H1 (cell line): ENCODE measurements around the gene ECE2. TPM values are rescaled to one million over a fixed set of nuclear protein-coding genes. Genes with fewer than 3 reads are reported as not detected.

Source experiments
- CTCF ChIA-PET: fragments of 300-600 bp; sonication (Branson Sonifier 250); formaldehyde crosslinking; loops from one replicate; lab custom pipeline; 2021; ENCODE audit not compliant: partially characterized antibody; lab: Charles Lee
- POLR2A ChIA-PET: fragments of 300-600 bp; sonication (Branson Sonifier 250); formaldehyde crosslinking; loops from one replicate; lab custom pipeline; 2021; ENCODE audit warnings: inconsistent platforms; ENCODE audit not compliant: partially characterized antibody; lab: Charles Lee
- DNase-seq, 2 experiments: peaks; one replicate each; pipeline versions ENCODE4 v3.0.0 to v3.0.0-alpha.2; 2010 to 2022; ENCODE audit warnings: low spot score in 2 of 2, low read depth in 1 of 2, mixed read lengths in 1 of 2
- FAIRE-seq: peaks from 2 replicates; lab custom pipeline; 2011; peaks lifted over from hg19 to GRCh38; lab: Jason Lieb, UNC
- H2AFZ ChIP-seq: 2 replicates; pipeline ENCODE4 v1.8.1; 2012; ENCODE audit warnings: low read length, inconsistent platforms
- H2AK5ac ChIP-seq: 2 replicates; pipeline ENCODE4 v1.6.1; 2013; ENCODE audit warnings: low read depth, low read length
- H2BK120ac ChIP-seq: replicated peaks from 2 replicates; pipeline ENCODE3; 2013; ENCODE audit warnings: low read depth, low read length, inconsistent platforms
- H2BK12ac ChIP-seq: 2 replicates; pipeline ENCODE4 v1.6.1; 2013; ENCODE audit warnings: low read depth, low read length
- H2BK15ac ChIP-seq: 2 replicates; pipeline ENCODE4 v1.6.1; 2013; ENCODE audit warnings: low read length
- H2BK20ac ChIP-seq: 2 replicates; pipeline ENCODE4 v1.6.1; 2013; ENCODE audit warnings: low read length
- H2BK5ac ChIP-seq: 2 replicates; pipeline ENCODE4 v1.6.1; 2013; ENCODE audit warnings: low read depth, low read length
- H3K14ac ChIP-seq: 2 replicates; pipeline ENCODE4 v1.6.1; 2013; ENCODE audit warnings: inconsistent platforms; ENCODE audit not compliant: insufficient read length
- H3K18ac ChIP-seq: 2 replicates; pipeline ENCODE4 v1.6.1; 2013; ENCODE audit warnings: low read length; ENCODE audit errors: extremely low read depth
- H3K23ac ChIP-seq: 2 replicates; pipeline ENCODE4 v1.6.1; 2013; ENCODE audit warnings: inconsistent platforms; ENCODE audit not compliant: insufficient read length
- H3K23me2 ChIP-seq: 2 replicates; pipeline ENCODE4 v1.6.1; 2013; ENCODE audit warnings: low read depth, low read length
- H3K27ac ChIP-seq: 2 replicates; pipeline ENCODE4 v1.6.1; 2011; ENCODE audit warnings: low read depth, low read length, inconsistent platforms
- H3K27me3 ChIP-seq, 4 experiments: replicated peaks in 1 of 4; 1 replicate in 1 of 4; 2 replicates in 3 of 4; pipeline versions ENCODE4 v1.6.1 to v1.8.1; 2011 to 2013; ENCODE audit warnings: low read length in 3 of 4, mild to moderate bottlenecking in 3 of 4, inconsistent platforms in 2 of 4, mixed read lengths in 2 of 4, moderate library complexity in 1 of 4; ENCODE audit not compliant: control insufficient read depth in 3 of 4, insufficient read depth in 3 of 4; ENCODE audit errors: extremely low read depth in 1 of 4
- H3K36me3 ChIP-seq, 4 experiments: 2 replicates each; pipeline versions ENCODE4 v1.6.1 to v1.8.1; 2011 to 2013; ENCODE audit warnings: mild to moderate bottlenecking in 4 of 4, low read length in 3 of 4, moderate library complexity in 2 of 4, control low read depth in 1 of 4, inconsistent platforms in 1 of 4; ENCODE audit not compliant: insufficient read depth in 4 of 4, control insufficient read depth in 2 of 4
- H3K4ac ChIP-seq: replicated peaks from 2 replicates; pipeline ENCODE3; 2013; ENCODE audit warnings: low read length, low read depth, mixed read lengths, inconsistent platforms; ENCODE audit not compliant: insufficient read length
- H3K4me1 ChIP-seq, 4 experiments: replicated peaks in 1 of 4; 1 replicate in 1 of 4; 2 replicates in 3 of 4; pipeline versions ENCODE4 v1.6.1 to v1.8.1; 2011 to 2013; ENCODE audit warnings: low read length in 3 of 4, inconsistent platforms in 2 of 4, mixed read lengths in 1 of 4; ENCODE audit not compliant: insufficient read depth in 4 of 4, control insufficient read depth in 3 of 4
- H3K4me2 ChIP-seq, 2 experiments: 2 replicates each; pipeline versions ENCODE4 v1.6.1 to v1.8.1; 2011 to 2013; ENCODE audit warnings: low read depth in 2 of 2, low read length in 2 of 2, control low read depth in 1 of 2, inconsistent platforms in 1 of 2, mild to moderate bottlenecking in 1 of 2; ENCODE audit not compliant: insufficient read depth in 1 of 2
- H3K4me3 ChIP-seq, 4 experiments: fragments of 200-600, 300-600 bp in 1 of 4; sonication (generic), shearing (Covaris generic), sonication (Bioruptor Twin) in 1 of 4; 2 replicates each; pipeline versions ENCODE4 v1.5.1 to v1.8.1; 2011 to 2016; ENCODE audit warnings: low read length in 4 of 4, low read depth in 3 of 4, control low read depth in 2 of 4, inconsistent platforms in 2 of 4, mild to moderate bottlenecking in 2 of 4, mixed read lengths in 1 of 4, moderate library complexity in 1 of 4; ENCODE audit not compliant: insufficient read depth in 2 of 4; ENCODE audit errors: extremely low read depth in 1 of 4
- H3K56ac ChIP-seq: replicated peaks from 2 replicates; pipeline ENCODE3; 2013; ENCODE audit warnings: low read depth, mild to moderate bottlenecking, mixed read lengths, low read length, inconsistent platforms; ENCODE audit not compliant: insufficient read length
- H3K79me1 ChIP-seq: 2 replicates; pipeline ENCODE4 v1.6.1; 2013; ENCODE audit warnings: low read depth, low read length, control low read depth
- H3K79me2 ChIP-seq, 2 experiments: 2 replicates each; pipeline versions ENCODE4 v1.6.1 to v1.8.1; 2012 to 2013; ENCODE audit warnings: low read length in 2 of 2, mild to moderate bottlenecking in 2 of 2, inconsistent platforms in 1 of 2; ENCODE audit not compliant: insufficient read depth in 2 of 2, control insufficient read depth in 1 of 2
- H3K9ac ChIP-seq, 4 experiments: replicated peaks in 1 of 4; 1 replicate in 1 of 4; 2 replicates in 3 of 4; pipeline versions ENCODE4 v1.6.1 to v1.8.1; 2011 to 2013; ENCODE audit warnings: low read depth in 3 of 4, low read length in 3 of 4, control low read depth in 2 of 4, mild to moderate bottlenecking in 2 of 4, moderate library complexity in 2 of 4, inconsistent platforms in 1 of 4; ENCODE audit errors: extremely low read depth in 1 of 4
- H3K9me3 ChIP-seq, 2 experiments: 2 replicates each; pipeline versions ENCODE4 v1.6.1 to v1.8.1; 2012 to 2013; ENCODE audit warnings: mild to moderate bottlenecking in 2 of 2, moderate library complexity in 2 of 2, control low read depth in 1 of 2, inconsistent platforms in 1 of 2, low read depth in 1 of 2, low read length in 1 of 2, mixed read lengths in 1 of 2; ENCODE audit not compliant: insufficient read depth in 2 of 2
- H4K20me1 ChIP-seq, 2 experiments: replicated peaks in 1 of 2; 2 replicates each; pipeline versions ENCODE3 to v1.8.1; 2011 to 2013; ENCODE audit warnings: inconsistent platforms in 2 of 2, low read length in 2 of 2, mild to moderate bottlenecking in 1 of 2; ENCODE audit not compliant: insufficient read depth in 2 of 2, control insufficient read depth in 1 of 2
- H4K5ac ChIP-seq: 2 replicates; pipeline ENCODE4 v1.6.1; 2013; ENCODE audit warnings: low read length, low read depth, mixed read lengths, inconsistent platforms; ENCODE audit not compliant: insufficient read length
- H4K8ac ChIP-seq: 2 replicates; pipeline ENCODE4 v1.8.0; 2013; ENCODE audit warnings: mild to moderate bottlenecking, moderate library complexity, low read length, inconsistent platforms; ENCODE audit not compliant: insufficient read depth; ENCODE audit errors: extremely low read depth
- H4K91ac ChIP-seq: replicated peaks from 2 replicates; pipeline ENCODE3; 2013; ENCODE audit warnings: low read length, mixed read lengths, inconsistent platforms; ENCODE audit not compliant: insufficient read length
- GTF2F1 ChIP-seq: IDR thresholded peaks from 2 replicates; pipeline ENCODE4 v1.6.1; 2012; ENCODE audit warnings: low read depth, low read length, improper control_type of control experiment, borderline replicate concordance
- MAFK ChIP-seq: IDR thresholded peaks from 2 replicates; pipeline ENCODE4 v1.6.1; 2012; ENCODE audit warnings: low read depth, mild to moderate bottlenecking, improper control_type of control experiment, low read length
- PHF8 ChIP-seq: fragments of 200-600 bp; sonication (generic); conservative IDR thresholded peaks from 2 replicates; pipeline ENCODE4 v1.7.1; 2012; ENCODE audit warnings: low read depth, mild to moderate bottlenecking, inconsistent platforms, low read length, moderate library complexity
- POLR2A ChIP-seq, 2 experiments: IDR thresholded peaks; 1 replicate in 1 of 2; 2 replicates in 1 of 2; pipeline ENCODE4 v1.6.1; 2011; ENCODE audit warnings: low read depth in 2 of 2, low read length in 2 of 2, mild to moderate bottlenecking in 2 of 2; ENCODE audit errors: control extremely low read depth in 1 of 2
- RAD21 ChIP-seq, 2 experiments: IDR thresholded peaks in 1 of 2; conservative IDR thresholded peaks in 1 of 2; 2 replicates each; pipeline ENCODE4 v1.6.1; 2011; ENCODE audit warnings: low read depth in 2 of 2, low read length in 2 of 2, improper control_type of control experiment in 1 of 2, inconsistent platforms in 1 of 2, mild to moderate bottlenecking in 1 of 2, moderate library complexity in 1 of 2
- SP1 ChIP-seq: IDR thresholded peaks from 2 replicates; pipeline ENCODE4 v1.6.1; 2011; ENCODE audit warnings: low read depth, low read length
- SP4 ChIP-seq: IDR thresholded peaks from 2 replicates; pipeline ENCODE4 v1.6.1; 2012; ENCODE audit warnings: low read length, inconsistent platforms
- SRF ChIP-seq: IDR thresholded peaks from 2 replicates; pipeline ENCODE4 v1.6.1; 2011; ENCODE audit warnings: mild to moderate bottlenecking, low read depth, low read length, moderate library complexity
- TAF7 ChIP-seq: optimal IDR thresholded peaks from 2 replicates; pipeline ENCODE3; 2011; ENCODE audit warnings: low read depth, mild to moderate bottlenecking, inconsistent platforms, low read length, moderate library complexity, borderline replicate concordance
- ZNF274 ChIP-seq: IDR thresholded peaks from 2 replicates; pipeline ENCODE4 v1.7.0; 2012; ENCODE audit warnings: low read length, borderline replicate concordance; ENCODE audit errors: extremely low read depth
- WGBS, 2 experiments: shearing (Covaris generic) in 1 of 2; methylation state at CpG; one replicate each; pipeline versions ENCODE4 v1.1.6 to v1.1.7; 2013 to 2015; ENCODE audit warnings: low lambda C conversion rate in 2 of 2, mixed read lengths in 2 of 2, inconsistent platforms in 1 of 2, low coverage in 1 of 2, missing lambda C conversion rate in 1 of 2; ENCODE audit not compliant: insufficient replicate concordance in 2 of 2, insufficient coverage in 1 of 2, insufficient read length in 1 of 2; ENCODE audit errors: extremely low coverage in 1 of 2, missing lambda C conversion rate in 1 of 2; 5-methylcytosine and 5-hydroxymethylcytosine counted together
- polyA plus RNA-seq, 7 experiments: library from polyadenylated mRNA; depleted of rRNA in 3 of 7; stranded (reverse) in 5 of 7; unstranded in 2 of 7; fragments of >200 nt in 5 of 7; fragments of 200-250 nt in 2 of 7; gene quantifications; 1 replicate in 5 of 7; 2 replicates in 1 of 7; 4 replicates in 1 of 7; pipeline versions ENCODE4 v1.2.1 to v1.2.3, GENCODE V29; 2011 to 2013; ENCODE audit warnings: missing spikeins in 2 of 7, mixed read lengths in 2 of 7
- total RNA-seq: library from RNA; stranded (reverse); fragmentation: NEBNext Ultra II Directional; extraction: Animal tissue kit (Norgen Biotek cat#: 25700); gene quantifications from 2 replicates; pipeline ENCODE4 v1.2.1, GENCODE V29; 2021
- TF ChIP-seq, protein P1 (sequence below): IDR thresholded peaks from 2 replicates; pipeline ENCODE4 v1.6.1; 2012; ENCODE audit warnings: low read length, inconsistent platforms
- TF ChIP-seq, protein P2 (sequence below): IDR thresholded peaks from 2 replicates; pipeline ENCODE4 v1.6.1; 2012; ENCODE audit warnings: inconsistent platforms

ECE2 gene
- total and polyA plus RNA-seq, 2 of the 8 experiments (the other 6 are each of a cell fraction or from before 2014, with no cell fraction given): 0.44 to 0.86 TPM

DNA sequence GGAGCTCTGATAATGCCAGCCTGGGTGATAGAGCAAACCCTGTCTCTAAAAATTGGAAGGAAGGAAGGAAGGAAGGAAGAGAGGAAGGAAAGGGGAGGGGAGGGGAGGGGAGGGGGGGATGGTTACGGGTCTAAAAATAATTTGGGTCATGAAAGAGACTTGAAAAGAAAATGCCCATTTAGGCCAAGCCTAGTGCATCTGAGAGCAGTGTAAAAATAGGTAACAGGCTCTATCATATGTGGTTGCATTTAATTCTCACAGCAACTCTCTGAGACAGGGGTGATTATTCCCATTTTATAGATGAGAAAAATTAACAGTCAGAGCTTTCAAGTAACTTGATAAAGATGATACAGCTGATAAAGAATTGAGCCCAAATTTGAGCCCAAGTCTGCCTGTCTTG lies 3.6 kb upstream of the ECE2 start:
- Histone ChIP-seq H4K20me1 (peaks cover 0 to 5% of the 10 kb centered on the region in 2 experiments), H3K18ac (no peak overlapping the region), H2BK120ac (no peak overlapping the region), H3K23me2 (peaks cover 9% of the 10 kb centered on the region), H3K9ac (no peak overlapping the region), H4K5ac (no peak overlapping the region), H3K4ac (no peak overlapping the region), H2BK5ac (no peak overlapping the region), H3K4me3 (no peak overlapping the region), H3K23ac (no peak overlapping the region), H2AK5ac (no peak overlapping the region), H3K4me1 (peaks cover 0 to 7% (median 3%) of the 10 kb centered on the region in 4 experiments; a peak in 5 of 7 replicates), H2BK15ac (no peak overlapping the region), H3K4me2 (no peak overlapping the region), H3K36me3 (no peaks in the 10 kb centered on the region), H3K79me1 (no peaks in the 10 kb centered on the region; the same call in 1 of the 2 replicates), H2BK20ac (no peak overlapping the region), H4K8ac (no peak overlapping the region), H3K79me2 (no peaks in the 10 kb centered on the region), H3K14ac (no peak overlapping the region), H2AFZ (no peak overlapping the region), H3K9me3 (peaks cover 0 to 3% of the 10 kb centered on the region in 2 experiments; a peak in 1 of 4 replicates), H2BK12ac (no peak overlapping the region), H3K56ac (no peak overlapping the region), H4K91ac (no peak overlapping the region), H3K27ac (no peak overlapping the region), H3K27me3 (peaks cover 8 to 25% (median 23%) of the 10 kb centered on the region in 4 experiments)
- FAIRE-seq (no peak), DNase-seq (no peak)
- ChIA-PET POLR2A (interaction anchor here (0.6 to 1.2 kb wide), 3 partner anchors 12 to 159 kb away, joined by 3 to 4 read pairs (median 3); no protein-coding TSS in a partner anchor), CTCF (interaction anchor here (0.9 to 1.2 kb wide), 2 partner anchors 45 to 375 kb away, joined by 3 read pairs; no protein-coding TSS in a partner anchor)
- no CpG with 5 or more reads among the region's 1 CpG for WGBS, 2 experiments
- TF ChIP-seq, protein P1, sequence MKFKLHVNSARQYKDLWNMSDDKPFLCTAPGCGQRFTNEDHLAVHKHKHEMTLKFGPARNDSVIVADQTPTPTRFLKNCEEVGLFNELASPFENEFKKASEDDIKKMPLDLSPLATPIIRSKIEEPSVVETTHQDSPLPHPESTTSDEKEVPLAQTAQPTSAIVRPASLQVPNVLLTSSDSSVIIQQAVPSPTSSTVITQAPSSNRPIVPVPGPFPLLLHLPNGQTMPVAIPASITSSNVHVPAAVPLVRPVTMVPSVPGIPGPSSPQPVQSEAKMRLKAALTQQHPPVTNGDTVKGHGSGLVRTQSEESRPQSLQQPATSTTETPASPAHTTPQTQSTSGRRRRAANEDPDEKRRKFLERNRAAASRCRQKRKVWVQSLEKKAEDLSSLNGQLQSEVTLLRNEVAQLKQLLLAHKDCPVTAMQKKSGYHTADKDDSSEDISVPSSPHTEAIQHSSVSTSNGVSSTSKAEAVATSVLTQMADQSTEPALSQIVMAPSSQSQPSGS: no peak
- TF ChIP-seq TAF7: no peak
- TF ChIP-seq GTF2F1: no peak
- no peak for TF ChIP-seq SRF
- TF ChIP-seq RAD21 (IDR thresholded peaks at IDR 0.05 in 1 of 2, conservative IDR thresholded peaks at IDR 0.05 in 1 of 2; ENCODE audit: low read depth in 2 of 2, low read length in 2 of 2): no peak
- no peak for TF ChIP-seq MAFK
- TF ChIP-seq SP4: no peak
- no peak for TF ChIP-seq ZNF274
- no peak for TF ChIP-seq SP1
- no peak for TF ChIP-seq POLR2A (IDR thresholded peaks at IDR 0.05; ENCODE audit: control extremely low read depth in 1 of 2, low read depth in 2 of 2, low read length in 2 of 2)
- TF ChIP-seq, protein P2, sequence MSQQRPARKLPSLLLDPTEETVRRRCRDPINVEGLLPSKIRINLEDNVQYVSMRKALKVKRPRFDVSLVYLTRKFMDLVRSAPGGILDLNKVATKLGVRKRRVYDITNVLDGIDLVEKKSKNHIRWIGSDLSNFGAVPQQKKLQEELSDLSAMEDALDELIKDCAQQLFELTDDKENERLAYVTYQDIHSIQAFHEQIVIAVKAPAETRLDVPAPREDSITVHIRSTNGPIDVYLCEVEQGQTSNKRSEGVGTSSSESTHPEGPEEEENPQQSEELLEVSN: no peak
- TF ChIP-seq PHF8: no peak
